Stimulated activated CD8-positive, alpha-beta memory T cell treated with anti-CD3 and anti-CD28 coated beads, Interleukin-7, amount 100 ng/mL, for 1 hour (primary cell): ENCODE measurements around the gene GLO1.

Experiments used
- DNase-seq, 2 donors: peaks; one replicate each; pipeline ENCODE4 v3.0.0-alpha.2; 2020; ENCODE audit warnings: low read depth in 2 of 2

Gene GLO1

DNA sequence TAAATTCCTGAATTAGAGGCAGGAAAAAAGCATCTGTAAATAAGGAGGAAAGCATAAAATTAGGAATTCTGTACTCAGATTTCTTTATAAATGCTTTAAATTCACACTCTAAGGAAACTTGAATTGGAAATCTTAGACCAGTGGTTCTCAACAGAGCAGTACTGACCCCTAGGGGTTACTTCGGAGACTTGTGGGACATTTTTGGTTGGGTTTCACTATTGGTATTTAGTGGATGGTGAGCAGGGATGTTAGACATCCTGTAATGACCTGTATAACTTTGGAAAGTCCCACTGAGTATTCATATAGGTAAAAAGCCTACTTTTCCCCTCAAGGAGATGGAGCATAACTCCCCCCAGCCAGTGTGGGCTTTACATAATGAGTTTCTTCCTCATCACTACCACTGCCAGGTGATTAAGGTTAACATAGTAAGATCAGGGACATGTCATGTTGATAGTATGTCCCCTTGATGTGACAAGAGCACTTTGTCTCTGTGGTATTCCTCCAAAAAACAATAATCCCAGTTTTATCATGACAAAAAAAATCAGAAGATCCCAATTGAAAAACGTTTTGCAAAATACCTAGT is 31.0 kb downstream of the GLO1 start:
- no peak for DNase-seq

DNA sequence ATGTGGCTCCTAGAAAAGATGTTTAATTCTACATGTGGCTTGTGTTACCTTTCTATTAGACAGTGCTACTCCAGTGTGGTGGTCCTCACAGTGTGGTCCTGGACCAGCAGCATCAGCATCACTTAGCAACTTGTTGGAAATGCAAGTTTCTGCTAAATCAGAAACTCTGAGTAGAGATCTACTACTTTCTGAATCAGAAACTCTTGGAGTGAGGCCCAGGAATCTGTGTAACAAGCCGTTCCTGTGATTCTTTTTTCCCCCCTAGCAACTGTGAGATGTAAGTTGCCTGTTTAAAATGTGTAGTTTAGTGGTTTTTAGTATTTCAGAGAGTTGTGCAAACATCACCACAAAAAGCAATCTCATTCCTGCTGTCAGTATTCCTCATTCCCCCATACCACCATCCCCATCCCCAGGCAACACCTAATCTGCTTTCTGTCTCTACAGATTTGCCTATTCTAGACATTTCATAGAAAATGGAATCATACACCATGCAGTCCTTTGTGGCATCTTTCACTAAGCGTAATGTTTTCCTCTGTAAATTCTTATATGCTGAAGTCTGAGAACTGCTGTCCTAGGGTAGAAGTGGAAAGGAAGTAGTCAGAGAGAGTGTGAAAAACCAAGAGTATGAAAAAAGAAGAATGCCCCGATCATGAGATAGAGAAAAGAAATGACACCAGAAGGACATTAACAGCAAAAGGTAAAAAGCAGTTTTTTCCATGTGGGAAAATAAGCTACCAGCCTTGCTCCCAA is 44.4 kb downstream of the GLO1 start:
- DNase-seq, result no peak

DNA sequence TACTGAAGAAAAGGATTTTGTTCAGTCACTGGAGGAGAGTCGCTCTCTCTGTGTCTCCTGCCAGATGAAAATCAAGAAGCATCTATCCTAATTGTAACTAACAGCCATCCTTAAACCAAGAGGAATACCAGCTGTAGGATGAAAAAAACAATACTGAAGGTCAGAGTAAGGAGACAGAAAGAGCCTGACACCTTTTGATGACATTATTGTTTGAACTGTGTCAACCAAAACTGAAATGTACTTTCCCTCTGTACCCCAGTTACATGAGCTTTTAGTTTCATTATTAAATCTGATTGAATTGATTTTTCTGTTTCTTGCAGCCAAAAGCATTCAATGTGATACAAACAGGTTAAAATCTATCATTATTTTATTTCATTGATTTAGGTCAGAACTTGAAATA is 46.0 kb downstream of the GLO1 start:
- DNase-seq, result no peak

DNA sequence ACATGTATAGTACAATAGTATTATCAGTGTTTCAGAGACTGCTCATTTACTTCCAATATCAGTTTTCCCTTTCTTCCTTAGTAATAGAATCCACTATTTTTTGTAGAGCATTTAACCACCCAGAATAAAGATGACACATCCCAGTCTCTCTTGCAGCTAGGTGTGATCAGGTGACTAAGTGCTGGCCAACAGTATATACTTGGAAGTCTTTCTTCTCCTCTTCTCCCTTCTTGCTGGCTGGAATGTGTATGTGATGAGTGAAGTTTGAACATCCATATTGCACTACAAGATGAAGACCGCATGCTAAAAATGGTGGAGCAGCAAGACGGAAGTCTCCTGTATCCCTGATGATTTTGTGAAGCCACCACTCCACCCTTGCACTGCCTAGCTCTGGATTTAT is 48.7 kb downstream of the GLO1 start:
- DNase-seq, result no peak

DNA sequence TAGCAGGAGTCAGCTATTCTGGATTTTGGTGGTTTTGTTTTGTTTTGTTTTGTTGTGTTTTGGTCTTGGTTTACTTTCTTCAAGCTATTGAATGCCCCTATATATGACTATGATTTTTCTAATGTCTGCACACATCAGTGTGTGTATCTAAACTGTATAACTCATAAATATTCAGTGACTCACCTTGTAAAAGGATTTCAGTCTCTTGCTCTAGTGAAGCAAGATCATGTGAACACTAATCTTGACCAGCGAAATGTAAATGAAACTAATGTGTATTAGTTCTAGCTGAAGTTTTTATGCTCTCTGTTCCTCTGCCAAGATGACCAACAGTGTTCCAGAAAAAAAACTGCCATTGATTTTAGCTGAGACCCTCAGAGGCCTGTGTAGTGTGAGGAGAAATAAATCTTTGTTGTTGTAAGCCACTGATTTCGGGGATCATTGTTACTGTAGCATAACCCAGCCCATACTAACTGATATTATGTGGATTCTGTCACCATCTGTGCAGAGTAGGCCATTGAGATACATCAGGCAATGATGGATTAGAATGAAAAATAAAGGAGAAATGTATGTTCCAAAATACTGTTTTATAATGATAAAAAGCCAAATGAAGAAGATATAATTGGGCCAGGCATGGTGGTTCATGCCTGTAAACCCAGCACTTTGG is 51.7 kb downstream of the GLO1 start:
- no peak for DNase-seq

DNA sequence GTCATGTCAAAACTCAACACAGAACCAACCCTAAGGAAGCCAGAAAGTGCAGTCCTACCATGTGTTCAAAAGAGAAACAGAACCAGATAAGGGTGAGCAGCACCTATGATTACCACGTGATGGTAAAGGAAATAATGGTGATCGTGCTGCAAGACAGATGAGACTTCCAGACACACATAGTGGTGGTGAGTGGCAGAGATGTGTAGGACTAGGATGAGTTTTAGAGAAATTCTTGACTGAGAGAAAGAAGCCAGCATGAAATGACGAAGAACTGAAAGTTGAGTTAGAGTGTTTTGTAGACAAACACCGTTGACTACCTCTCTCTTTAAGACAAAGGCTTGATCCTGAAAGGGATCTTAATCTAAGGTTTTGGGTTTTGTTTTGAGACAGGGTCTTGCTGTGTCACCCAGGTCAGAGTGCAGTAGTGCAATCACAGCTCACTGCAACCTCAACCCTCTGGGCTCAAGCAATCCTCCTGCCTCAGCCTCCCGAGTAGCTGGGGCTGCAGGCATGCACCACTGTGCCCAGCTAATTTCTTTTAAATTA is 52.7 kb downstream of the GLO1 start:
- DNase-seq, result no peak

DNA sequence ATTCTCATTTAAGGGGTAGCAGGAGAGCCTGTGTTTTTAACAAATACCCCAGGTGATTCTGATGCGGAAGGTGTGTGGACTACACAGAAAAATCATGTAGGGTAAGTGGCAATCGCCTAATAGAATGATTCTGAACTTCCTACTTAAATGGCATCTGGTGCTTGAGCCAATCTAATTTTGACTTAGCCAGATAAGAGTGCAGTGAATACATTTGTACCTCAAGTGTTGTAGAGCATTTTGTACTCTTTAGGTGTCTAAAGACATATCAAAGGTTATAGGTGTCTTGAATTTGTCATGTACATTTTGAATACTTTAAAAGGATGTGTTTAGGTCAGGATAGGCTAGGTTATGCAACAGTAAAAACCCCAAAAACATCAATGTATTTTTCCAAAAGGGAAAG is 53.2 kb downstream of the GLO1 start:
- no peak for DNase-seq

DNA sequence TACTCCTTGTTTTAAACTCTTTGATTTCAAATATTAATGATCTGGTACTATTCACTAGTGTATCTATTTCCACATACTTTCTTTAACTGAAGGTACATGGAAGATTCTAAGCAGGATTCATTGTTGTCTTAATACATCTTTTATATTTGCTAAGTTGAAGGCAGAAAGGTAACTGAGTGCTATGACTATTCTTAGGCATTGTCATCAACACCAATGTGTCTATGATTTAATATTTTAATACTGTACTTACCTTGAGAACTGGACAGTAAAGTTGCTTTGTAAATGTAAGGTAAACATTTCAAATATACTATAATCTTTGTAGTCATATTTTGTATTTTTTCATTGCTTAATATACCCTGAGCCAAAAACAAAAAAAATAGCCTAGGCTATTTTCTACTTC is 54.3 kb downstream of the GLO1 start:
- no peak for DNase-seq

DNA sequence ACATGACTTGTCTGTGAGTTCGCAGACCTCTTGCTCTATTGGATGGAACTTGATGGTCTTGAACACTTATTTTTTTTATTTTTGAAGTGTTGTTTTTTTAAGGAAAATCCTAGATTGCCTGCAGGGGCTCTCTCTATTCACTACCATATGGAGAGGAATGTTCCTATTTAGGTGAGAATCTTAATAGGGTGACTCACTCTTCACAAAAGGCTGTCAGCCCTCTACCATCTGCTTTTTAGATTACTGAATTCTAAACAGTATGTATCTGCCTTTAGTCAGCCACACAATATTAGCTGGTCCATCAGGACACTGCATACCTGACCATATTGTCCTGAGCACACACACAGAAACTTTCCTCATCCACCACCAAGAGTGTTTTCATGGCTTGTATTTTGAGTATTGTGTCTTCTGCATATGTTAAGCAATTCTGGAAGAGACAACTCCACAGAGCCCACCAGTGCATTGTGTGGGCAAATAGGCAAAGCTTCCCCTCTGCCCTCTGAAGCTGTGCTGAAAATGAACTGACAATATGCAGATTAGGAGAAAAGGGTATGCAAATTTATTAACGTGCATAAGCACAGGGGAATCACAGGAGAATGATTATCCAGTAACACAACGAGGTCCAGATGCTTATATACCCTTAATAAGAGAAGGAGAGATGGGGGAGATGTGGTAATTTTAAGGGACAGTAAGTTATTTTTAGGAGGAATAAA is 56.6 kb downstream of the GLO1 start:
- DNase-seq, result no peak

DNA sequence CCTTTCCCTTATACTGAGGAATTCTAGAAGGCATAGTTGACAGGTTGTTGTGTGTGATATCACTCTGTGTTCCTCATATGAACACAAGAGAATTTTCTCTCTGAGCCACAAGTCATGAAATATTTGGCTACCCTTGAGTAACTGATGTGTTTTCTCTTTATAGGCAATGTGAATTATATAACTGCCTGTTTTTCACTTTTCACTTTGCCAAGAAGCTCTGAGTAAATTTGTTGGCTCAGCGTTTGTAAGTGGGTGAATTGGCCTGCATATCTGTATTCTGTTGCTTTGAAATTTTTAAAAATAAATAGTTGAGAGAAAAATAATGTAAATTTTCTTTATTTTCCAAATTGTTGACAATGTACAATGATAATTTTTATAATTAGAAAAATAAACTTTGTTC is 58.0 kb downstream of the GLO1 start:
- DNase-seq, result no peak

DNA sequence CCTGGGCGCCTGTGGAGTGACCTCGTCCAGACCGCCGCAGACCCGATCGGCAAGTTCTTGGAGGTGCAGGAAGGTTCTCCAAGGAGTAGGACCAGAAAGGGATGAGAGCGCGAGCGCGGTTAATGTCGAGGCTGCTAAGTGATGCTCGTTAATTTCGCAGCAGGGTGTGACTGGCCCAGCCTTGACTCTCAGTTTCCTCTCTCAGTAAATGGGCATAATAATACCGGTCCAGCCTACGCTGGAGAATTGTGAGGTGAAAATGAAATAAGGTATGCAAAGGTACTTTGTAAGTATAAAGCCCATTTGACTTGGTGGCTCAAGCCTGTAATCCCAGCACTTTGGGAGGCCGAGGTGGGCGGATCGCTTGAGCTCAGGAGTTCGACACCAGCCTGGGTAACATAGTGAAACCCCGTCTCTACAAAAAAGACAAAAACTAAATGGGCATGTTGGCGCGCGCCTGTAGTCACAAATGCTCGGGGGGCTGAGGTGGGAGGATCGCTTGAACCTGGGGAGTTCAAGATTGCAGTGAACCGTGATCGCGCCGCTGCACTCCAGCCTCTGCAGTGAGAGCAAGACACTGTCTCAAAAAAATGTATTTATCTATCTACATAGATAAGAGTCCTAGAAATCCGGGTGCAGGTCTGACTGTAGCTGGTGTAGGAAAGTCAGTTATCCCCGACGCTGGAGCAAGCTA is 62.6 kb downstream of the GLO1 start:
- DNase-seq, result no peak

DNA sequence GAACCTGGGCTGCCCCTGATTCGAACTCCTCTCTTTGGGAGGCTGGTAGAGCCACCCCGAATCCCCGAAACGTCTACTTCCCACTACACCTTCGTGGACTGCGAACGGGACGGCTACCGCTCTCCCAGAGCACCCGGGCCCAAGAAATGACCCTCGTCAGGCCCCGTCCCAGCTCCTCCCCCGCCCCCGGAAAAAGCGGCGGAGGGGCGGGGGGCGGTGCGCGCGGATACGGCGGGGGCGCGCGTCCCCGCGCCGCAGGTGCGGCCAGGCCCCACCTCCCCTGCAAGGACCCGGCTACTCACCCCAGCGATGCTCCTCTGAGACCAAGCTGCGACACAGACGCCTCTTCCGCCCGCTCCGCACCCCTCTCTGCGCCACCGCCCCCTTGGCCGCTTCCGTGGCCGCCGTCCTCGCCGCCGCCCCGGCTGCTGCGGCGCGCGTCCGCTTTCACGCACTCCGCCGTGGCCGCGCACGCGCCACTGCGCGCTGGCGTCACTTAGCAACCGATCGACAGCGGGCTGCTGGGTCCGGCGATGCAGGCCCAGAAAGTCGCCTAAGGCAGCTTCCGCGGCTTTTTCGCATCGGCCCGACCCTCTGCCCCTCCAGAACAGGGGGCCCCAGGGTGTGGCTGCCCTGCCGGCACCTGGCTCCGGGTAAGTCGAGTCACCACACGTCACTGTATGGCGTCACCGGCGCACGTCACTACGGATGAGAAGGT is 63.3 kb downstream of the GLO1 start, which contains the start of gene BTBD9:
TSS of gene BTBD9 (minus strand) at position 432 of the 718 bp plus-strand sequence.
- peak; percentile 53 to 54 for DNase-seq

DNA sequence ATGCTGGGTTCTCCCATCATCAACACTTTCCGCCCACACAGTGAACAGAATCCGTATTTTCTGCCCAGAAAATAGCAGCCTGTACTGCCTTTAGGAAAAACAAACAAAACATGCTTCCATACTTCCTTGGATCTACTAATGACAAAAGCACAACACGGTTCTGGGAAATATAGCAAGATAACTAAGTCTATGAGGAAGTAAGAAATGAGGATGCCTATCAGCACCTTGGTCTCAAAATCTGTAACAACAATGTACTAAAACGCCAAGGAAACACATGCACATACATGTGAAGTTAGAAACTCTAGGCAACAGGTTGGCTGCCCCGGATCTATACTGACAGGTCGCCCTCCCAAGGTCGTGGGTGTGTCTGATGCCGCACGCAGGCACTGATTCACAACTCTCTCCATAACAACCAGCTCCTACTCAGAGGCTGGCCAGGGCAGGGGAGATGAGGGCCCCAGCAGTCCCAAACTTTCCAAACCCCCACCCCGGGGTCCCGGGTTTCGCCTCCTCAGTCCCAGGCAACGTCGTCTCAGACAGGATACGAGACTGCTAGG is 63.9 kb downstream of the GLO1 start:
- peak; percentile 14 to 37 for DNase-seq

DNA sequence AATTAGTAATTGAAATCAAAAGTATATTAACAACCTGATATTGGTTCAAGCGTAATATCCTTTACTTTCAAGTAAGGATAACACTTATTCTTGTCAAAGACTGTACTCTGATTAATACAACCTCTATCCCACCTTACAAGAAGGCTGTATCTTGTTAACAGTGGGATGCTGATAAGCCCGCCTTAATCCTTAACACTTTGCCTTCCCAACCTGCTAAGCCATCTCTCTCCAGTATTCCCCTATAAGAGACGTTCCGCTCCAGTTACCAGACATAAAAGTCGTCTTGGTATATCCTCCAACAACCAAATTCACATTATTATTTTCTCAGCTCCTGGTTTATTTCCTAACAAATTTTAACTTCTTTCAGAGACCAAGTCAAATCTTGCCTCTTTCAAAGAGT is 65.2 kb downstream of the GLO1 start:
- no peak for DNase-seq

DNA sequence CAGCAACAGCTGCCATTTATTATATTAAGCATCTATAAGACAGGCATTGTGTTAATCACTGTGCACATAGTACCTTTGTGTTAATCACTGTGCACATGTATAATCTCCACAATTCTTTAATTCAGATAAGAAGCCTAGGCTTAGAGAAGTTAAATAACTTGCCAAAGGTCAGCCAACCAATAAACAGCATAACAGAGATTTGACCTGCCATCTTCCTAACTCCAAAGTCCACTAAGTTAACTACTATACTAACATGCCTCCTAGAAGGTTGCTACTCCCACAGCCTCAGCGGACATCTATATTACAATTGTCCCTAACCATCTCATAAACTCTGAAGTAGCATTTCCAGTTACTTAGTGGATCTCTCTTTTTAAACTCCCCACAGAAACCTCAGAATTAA is 66.9 kb downstream of the GLO1 start:
- DNase-seq, result no peak

DNA sequence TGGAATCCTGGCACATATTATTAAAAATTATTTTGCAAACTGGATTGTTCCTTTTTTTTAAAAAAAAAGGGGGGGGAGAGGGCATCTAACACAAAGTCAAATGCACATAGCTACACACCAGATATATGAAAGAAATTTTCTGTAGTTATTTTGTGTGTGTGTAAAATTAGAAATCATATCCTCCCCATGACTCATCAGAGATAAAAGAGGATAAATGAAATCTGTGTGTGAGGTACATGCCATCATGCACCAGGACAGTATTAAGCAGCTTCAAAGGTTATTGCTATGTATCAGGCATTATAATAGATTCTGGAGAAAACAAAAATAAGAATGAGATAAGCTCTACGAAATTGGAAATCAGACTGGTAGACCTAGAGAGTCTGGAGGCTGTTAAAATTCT is 68.4 kb downstream of the GLO1 start:
- no peak for DNase-seq

DNA sequence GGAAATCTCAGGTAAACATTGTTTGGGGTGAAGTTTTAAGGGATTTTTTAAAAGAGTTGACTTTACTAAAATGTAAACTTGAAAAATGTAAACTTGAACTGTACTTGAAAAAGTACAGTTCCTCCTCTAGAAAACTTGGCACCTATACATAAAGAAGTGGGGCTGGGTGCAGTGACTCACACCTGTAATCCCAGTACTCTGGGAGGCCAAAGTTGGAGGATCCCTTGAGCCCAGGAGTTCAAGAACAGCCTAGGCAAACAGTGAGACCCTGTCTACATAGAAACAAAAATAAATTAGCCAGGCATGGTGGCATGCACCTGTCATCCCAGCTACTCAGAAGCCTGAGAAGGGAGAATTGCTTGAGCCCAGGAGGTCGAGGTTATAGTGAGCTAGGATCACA is 70.5 kb downstream of the GLO1 start:
- DNase-seq, result no peak

DNA sequence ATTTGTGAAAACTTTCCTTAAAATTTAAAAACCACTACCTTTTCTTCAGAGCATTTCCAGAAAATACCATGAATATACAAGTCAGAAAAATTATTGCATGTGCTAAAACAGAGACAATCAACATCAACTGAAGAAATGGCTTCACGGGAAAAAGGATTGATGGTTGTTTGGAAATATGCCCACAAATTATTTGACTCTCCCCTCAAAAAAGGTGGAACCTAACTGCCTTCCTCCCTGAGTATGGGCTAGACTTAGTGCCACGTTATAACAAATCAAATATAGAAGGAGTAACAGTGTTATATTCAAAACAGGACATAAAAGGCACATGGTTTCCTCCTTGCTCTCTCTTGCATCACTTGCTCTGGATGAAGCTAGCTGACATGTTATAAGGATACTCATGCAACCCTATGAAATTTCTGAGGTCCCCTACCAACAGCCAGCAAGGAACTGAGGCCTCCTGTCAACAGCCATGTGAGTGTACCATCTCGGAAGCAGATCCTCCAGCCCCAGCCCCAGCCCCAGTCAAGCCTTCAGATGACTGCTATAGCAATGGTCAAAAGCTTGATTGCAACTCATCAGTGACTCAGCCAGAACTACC is 71.7 kb downstream of the GLO1 start:
- DNase-seq, result no peak
